ENCODE measurements around the gene TEX48.
A peak's percentile ranks its signal among the peaks of the same experiment; 100 is the strongest.

Gene TEX48

DNA sequence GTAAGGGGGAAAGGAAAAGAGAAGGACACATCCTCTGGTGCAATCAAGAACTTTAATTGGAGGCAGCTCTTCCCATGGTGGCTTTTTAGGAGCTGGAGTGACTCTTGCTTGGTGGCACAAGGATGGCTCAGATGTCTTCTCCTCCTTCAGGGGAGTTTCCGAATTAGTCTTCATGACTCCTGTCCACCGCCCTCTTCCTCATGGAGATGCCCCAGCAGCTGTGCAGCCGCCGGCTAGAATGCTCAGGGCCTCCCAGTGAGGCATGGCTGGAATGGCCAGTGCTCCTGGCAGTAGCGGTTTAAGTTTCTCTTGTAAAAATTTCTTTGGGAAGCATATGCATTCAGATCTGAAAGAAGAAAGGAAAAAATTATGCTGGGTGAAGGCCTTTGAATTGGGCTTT lies 15.6 kb downstream of the TEX48 start:
- no peak for DNase-seq

DNA sequence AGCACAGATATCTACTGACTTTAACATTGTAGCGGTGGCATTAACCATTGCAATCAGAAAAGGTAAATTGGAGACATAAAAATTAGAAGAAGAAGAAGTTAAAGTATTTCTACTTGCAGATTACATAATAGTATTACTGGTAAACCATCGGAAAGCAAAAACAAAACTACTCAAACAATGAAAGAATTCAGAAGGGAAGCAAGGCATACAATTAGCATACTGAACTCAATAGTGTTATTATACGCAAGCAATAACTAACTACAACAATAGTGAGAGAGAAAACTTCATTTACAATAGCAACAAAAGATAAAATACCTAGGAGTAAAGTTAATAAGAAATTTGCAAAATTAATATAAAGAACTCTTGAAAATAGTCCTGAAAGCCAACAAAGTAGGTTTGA lies 17.8 kb downstream of the TEX48 start:
- DNase-seq, result no peak

- peak in 1 of 2 experiments; percentile 60 for DNase-seq
Measured at GRCh38 chr9:114662081-114662989, 19.7 kb downstream of the TEX48 start.

DNA sequence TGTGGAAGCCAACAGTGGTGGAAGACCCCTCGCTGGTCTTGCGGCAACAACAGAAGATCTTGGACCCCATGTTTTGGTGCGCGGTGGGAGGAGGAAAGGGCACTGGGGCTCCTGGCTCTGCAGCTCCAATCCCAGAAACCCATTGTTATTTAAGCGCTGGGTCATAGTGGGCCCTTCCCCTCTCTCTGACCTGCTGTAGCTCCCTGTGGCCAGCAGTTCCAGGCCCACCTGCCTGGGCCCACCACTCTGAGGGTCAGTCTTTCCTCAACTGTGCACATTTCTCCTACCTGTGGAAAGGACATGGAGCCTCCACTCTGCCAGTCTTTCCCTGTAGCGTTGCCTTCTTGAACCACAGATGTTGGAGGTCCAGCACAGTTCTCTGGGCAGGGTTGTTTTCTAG lies 24.3 kb downstream of the TEX48 start, which contains the start of gene TEX53:
Gene TEX53, minus strand, starts transcription at position 101 of the 400 bp plus-strand sequence. Its CDS starts 31 bp downstream, at position 70.
- no peak for DNase-seq

- DNase-seq, result no peak
Measured at GRCh38 chr9:114656301-114656700, 25.7 kb downstream of the TEX48 start.

DNA sequence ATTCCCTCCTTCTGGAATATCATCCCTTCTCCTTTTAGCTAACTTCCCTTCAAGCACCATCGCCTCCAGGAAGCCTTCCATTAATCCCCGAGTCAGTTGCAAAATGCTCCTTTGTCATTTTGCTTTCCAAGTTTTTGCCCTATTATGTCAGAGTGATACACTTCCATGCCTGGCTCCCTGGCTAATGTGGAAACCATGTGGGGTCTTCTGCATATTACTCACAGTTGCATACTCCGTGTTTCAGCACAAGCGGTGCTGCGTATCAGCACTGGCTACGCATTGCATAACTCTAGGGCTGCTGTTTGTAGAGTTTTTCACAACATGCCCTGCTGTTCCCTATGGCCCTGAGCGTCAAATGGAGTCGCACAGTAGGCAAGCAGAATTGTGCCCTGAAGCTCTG lies 26.3 kb downstream of the TEX48 start:
- DNase-seq, result no peak

GRCh38 chr9:114653556-114654159 lies 28.3 kb downstream of the TEX48 start:
- DNase-seq, result peak; percentile 56 to 75

- DNase-seq, result no peak
Measured at GRCh38 chr9:114652776-114653555, 29.0 kb downstream of the TEX48 start.

GRCh38 chr9:114643896-114644295 lies 38.1 kb downstream of the TEX48 start:
- DNase-seq, result no peak

DNA sequence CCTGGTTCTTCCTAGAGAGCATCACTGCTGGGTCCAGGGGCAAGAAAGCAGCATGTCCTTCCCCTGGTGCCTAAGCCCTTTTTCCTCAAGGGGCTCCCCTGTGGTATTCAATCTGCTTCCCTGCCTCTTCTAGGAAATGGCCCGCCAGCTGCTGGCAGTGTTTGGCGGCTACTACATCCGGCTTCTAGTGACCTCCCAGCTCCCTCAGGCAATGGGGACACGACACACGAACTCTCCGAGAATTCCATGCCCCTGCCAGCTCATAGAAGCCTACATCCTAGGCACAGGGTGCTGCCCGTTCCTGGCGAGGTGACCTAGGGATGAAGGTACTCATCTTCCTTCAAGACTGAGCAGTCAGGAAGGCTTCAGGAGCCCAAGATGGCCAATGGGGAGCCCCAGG lies 39.0 kb downstream of the TEX48 start:
- no peak for DNase-seq

DNA sequence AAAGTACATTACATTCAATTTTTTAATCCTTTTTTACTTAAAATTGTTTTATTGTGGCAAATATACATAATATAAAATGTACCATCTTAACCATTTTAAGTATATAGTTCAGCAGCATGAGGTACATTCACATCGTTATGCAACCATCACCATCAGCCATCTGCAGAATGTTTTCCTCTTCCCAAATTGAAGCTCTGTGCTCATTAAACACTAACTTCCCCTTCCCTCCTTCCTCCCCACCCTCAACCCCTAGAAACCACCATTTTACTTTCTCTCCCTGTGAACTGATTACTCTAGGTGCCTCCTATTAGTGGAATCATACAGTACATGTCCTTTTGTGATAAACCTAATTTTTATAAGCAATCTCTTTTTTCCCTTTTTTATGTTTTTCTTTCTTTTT lies 40.0 kb downstream of the TEX48 start:
- DNase-seq, result no peak

DNA sequence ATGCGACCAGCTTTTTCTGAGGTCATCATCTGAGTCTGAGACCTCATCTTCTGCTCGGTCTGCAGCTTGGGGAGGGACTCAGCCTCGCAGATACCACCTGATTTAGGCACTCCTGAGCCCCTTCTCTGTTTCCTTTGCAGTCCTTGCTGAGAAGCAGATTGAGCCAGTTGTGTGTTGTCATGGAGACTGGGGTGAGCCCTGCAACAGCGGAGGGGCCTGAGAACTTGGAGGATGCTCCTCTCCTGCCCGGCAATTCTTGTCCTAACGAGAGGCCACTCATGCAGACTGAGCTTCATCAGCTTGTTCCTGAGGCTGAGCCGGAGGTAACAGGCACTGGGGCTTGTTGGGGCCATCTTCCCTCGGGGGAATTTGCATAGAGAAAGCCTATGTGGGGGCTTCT lies 43.6 kb downstream of the TEX48 start:
- DNase-seq, result no peak

- no peak for DNase-seq
Measured at GRCh38 chr9:114634387-114634786, 47.6 kb downstream of the TEX48 start.

GRCh38 chr9:114633438-114634089 lies 48.4 kb downstream of the TEX48 start:
- no peak for DNase-seq

DNA sequence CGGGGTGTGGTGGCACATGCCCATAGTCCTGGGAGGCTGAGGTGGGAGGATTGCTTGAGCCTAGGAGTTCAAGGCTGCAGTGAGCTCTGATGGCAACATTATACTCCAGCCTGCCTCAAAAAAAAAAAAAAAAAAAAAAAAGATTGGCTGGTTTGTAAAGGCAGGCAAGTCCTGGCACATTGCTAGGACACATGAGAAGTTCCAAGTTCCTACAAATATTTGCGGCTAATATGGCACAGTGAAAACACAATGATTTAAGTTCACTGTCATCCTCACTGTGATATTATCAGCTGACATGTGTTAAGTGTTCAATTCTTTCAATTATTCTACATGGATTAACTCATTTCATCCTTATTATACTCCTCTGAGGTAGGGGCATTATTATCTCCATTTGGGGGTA lies 50.8 kb downstream of the TEX48 start:
- DNase-seq, result no peak

DNA sequence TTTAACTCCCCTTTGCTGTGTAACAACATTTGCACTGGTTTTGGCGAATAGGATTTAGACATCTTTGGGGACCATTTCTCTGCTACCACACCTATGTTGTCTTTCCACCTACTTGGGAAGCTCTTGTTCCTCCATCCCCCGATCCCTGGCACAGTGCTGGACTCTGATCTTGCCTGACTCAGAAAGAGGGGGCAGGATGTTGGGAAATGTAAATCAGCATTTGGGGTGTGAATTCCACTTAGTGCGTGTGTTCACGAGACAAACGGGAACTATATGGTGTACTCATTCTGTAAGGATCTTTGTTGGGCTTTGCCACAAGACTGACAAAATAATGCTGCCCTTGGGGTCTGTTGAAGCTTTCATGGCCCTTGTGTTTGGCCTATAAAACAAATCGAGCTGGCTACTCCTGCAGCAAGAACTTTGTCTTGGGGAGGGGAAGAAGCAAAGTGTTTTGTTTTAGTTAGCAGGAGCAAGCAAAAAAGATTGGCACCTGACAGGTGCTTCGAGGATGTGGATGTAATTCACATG lies 52.4 kb downstream of the TEX48 start:
- no peak for DNase-seq

DNA sequence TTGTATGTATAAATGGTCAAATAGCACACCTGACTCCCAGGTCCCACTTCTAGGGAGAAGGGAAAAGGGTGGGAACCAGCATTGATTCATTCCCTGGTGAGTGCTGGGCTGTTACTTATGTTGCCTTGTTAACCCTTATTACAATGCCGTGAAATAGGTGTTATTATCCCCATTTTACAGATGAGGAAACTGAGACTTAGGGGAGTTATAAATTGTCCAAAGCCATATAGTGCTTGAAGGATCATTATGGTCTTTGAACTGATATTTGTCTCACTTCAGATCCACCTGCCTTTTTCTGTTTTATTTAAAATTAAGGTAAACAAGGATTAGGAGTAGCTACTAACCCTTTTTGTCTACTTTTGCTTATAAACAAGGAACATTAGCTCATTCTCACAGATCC lies 54.4 kb downstream of the TEX48 start:
- DNase-seq, result no peak

- no peak for DNase-seq
Measured at GRCh38 chr9:114626415-114627020, 55.5 kb downstream of the TEX48 start.

DNA sequence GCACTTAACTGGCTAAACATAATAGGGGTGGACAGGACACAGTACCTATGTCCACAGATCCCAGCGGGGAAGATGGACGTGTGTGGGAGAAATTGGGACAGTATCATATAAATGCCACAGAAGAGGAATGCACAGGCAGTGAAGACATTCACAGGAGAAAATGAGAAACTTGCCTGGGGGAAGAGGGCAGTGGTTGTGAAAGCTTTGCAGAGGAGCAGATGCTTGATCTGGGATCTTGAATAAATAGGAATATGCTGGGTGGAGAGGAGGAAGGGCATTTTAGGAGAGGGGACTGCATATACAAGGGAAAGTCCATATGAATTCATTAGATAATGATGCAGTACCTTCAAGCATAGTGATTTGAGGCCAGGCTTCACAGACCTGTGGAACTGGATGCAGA lies 57.3 kb downstream of the TEX48 start:
- no peak for DNase-seq

DNA sequence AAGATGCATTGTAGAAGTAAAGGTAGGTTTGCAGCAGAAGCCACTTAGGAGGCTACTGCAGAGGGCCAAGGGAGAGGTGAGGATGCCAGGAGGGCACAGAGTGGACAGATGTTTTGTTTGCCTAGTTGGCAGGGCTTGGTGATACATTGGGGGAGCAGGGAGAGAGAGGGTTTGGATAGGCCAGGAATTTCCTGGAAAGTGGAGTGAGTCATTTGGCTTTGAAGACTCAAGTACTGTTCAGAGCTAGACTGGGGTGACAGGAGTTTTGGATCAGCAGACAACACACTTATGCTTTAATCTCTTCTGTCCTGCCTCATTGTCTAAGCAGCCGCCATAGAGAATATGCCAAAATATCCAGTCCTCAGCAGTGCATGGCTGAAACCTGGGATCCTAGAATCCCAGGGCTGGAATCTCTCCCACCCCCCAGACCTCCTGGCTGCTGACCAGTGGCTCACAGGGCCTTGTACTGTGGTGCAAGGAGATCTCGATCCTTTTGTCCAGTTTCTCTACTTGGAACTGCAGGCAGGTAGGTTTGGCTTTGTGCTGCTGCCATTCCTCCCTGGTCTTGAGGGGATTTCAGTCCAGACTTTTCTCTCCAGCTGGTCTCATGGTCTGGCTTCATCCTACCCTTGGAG lies 59.9 kb downstream of the TEX48 start:
- DNase-seq, result no peak

- no peak for DNase-seq
Measured at GRCh38 chr9:114621561-114621960, 60.4 kb downstream of the TEX48 start.
